Activated CD8-positive, alpha-beta memory T cell treated with anti-CD3 and anti-CD28 coated beads, Interleukin-2, amount 50 U/mL, for 24 hours (primary cell): Measurements from ENCODE around the gene BUB1.
"Not testable (repeated sequence)": the region's sequence is repeated elsewhere in the genome, so short reads cannot be mapped to it uniquely, and the experiment has no call there.

ENCODE experiments used
- DNase-seq: peaks from one replicate; pipeline ENCODE4 v3.0.0-alpha.2; 2020; ENCODE audit errors: extremely low read depth

The BUB1 gene

DNA sequence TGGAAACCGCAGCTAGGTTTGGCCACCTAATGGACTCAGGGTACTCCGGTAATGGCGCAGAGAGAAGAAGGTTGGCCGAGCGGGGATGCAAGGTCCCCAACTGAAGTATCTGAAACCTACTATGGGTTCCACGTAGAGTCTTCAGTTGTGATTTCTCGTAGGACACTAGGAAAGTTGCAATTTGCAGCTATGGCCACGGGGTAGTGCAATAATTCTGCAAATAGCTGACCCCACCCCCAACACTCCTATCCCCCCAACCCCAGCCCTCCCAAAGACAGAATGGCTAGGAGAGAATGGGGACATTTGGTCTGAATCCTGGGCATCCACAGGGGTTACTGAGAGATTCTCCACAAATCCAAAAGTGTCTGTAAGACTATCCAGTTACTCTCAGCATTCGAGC, 75.7 kb downstream of the BUB1 start:
- DNase-seq, result not testable (repeated sequence)

GRCh38 chr2:110591973-110592372, 85.9 kb downstream of the BUB1 start:
- DNase-seq, result not testable (repeated sequence)

- DNase-seq, result not testable (repeated sequence)
These were observed 88.1 kb downstream of the BUB1 start for GRCh38 chr2:110589677-110590330.

- DNase-seq, result not testable (repeated sequence)
These were observed 89.3 kb downstream of the BUB1 start for GRCh38 chr2:110588520-110588919.
